ENCODE data around the gene TPRN. TPM values are rescaled to one million over a fixed set of nuclear protein-coding genes. Genes with fewer than 3 reads are reported as not detected.
A peak's percentile ranks its signal among the peaks of the same experiment; 100 is the strongest.

Gene TPRN
- total and polyA plus RNA-seq, 10 donors = 4.5 to 10.7 (median 7.2) TPM

- H3K27ac ChIP-seq = peak overlapping the region in 2 of 8 donors; percentile 98 to 99
- peaks cover 0 to 81% (median 48%) of the 10 kb centered on the region in 6 donors for H3K36me3 ChIP-seq
- WGBS, 5 donors = 84 to 89% (median 86%) methylated on average over 14 to 15 of the region's 15 CpGs
- no peaks in the 10 kb centered on the region for H3K27me3 ChIP-seq (replicated peaks in 1 of 7)
- peak overlapping the region; percentile 75 to 100 (median 96) for H3K4me3 ChIP-seq
- no peak for TF ChIP-seq POLR2A (IDR thresholded peaks at IDR 0.05)
- no peak for TF ChIP-seq CTCF (IDR thresholded peaks at IDR 0.05 in 8 of 11, conservative IDR thresholded peaks at IDR 0.05 in 3 of 11)
- TF ChIP-seq POLR2AphosphoS5 (IDR thresholded peaks at IDR 0.05) = no peak
- no peaks in the 10 kb centered on the region for H3K9me3 ChIP-seq
- DNase-seq = no peak
- intact Hi-C loops (cut with DNase I; ENCODE audit: low total_unique reads) = no loop called here
- peaks cover 29 to 66% (median 51%) of the 10 kb centered on the region in 6 donors for H3K4me1 ChIP-seq
Measured at GRCh38 chr9:137187386-137187785, 13.2 kb downstream of the TPRN start.

GRCh38 chr9:137186385-137186784 is 14.2 kb downstream of the TPRN start:
- H3K4me3 ChIP-seq = peak overlapping the region in 2 of 8 donors; percentile 95 to 96
- no peak for TF ChIP-seq POLR2AphosphoS5 (IDR thresholded peaks at IDR 0.05)
- no peak for TF ChIP-seq CTCF (IDR thresholded peaks at IDR 0.05 in 8 of 11, conservative IDR thresholded peaks at IDR 0.05 in 3 of 11)
- no peak for TF ChIP-seq POLR2A (IDR thresholded peaks at IDR 0.05)
- intact Hi-C loops (cut with DNase I; ENCODE audit: low total_unique reads) = no loop called here

GRCh38 chr9:137185921-137186320 is 14.6 kb downstream of the TPRN start:
- Histone ChIP-seq H3K36me3 (peaks cover 0 to 81% (median 62%) of the 10 kb centered on the region in 6 donors), H3K27me3 (replicated peaks in 1 of 7) (no peaks in the 10 kb centered on the region), H3K4me1 (peaks cover 29 to 61% (median 48%) of the 10 kb centered on the region in 6 donors), H3K9me3 (no peaks in the 10 kb centered on the region), H3K27ac (no peak overlapping the region), H3K4me3 (no peak overlapping the region)
- intact Hi-C loops (cut with DNase I; ENCODE audit: low total_unique reads) = no loop called here
- DNase-seq = no peak
- TF ChIP-seq POLR2AphosphoS5 (IDR thresholded peaks at IDR 0.05) (no peak), POLR2A (IDR thresholded peaks at IDR 0.05) (no peak), CTCF (IDR thresholded peaks at IDR 0.05 in 8 of 11, conservative IDR thresholded peaks at IDR 0.05 in 3 of 11) (no peak)
- 93 to 98% (median 97%) methylated on average over 11 to 19 of the region's 19 CpGs for WGBS, 5 donors

More at GRCh38 chr9:137186385-137186784, 14.2 kb downstream of the TPRN start:
- no peak for DNase-seq
- whole genome bisulfite sequencing, 5 donors = 74 to 91% (median 90%) methylated on average over 5 to 6 of the region's 6 CpGs
- H3K27ac ChIP-seq = no peak overlapping the region
- no peaks in the 10 kb centered on the region for H3K9me3 ChIP-seq
- no peaks in the 10 kb centered on the region for H3K27me3 ChIP-seq (replicated peaks in 1 of 7)
- peaks cover 0 to 81% (median 58%) of the 10 kb centered on the region in 6 donors for H3K36me3 ChIP-seq
- peaks cover 29 to 64% (median 51%) of the 10 kb centered on the region in 6 donors for H3K4me1 ChIP-seq

GRCh38 chr9:137184881-137185660 is 15.5 kb downstream of the TPRN start:
- Histone ChIP-seq H3K36me3 (peaks cover 0 to 81% (median 63%) of the 10 kb centered on the region in 6 donors), H3K4me3 (no peak overlapping the region), H3K27ac (no peak overlapping the region), H3K4me1 (peaks cover 26 to 52% (median 40%) of the 10 kb centered on the region in 6 donors), H3K9me3 (no peaks in the 10 kb centered on the region), H3K27me3 (replicated peaks in 1 of 7) (no peaks in the 10 kb centered on the region)
- no peak for DNase-seq
- TF ChIP-seq CTCF (IDR thresholded peaks at IDR 0.05 in 8 of 11, conservative IDR thresholded peaks at IDR 0.05 in 3 of 11) (no peak), POLR2AphosphoS5 (IDR thresholded peaks at IDR 0.05) (no peak), POLR2A (IDR thresholded peaks at IDR 0.05) (no peak)
- intact Hi-C loops (cut with DNase I; ENCODE audit: low total_unique reads) = no loop called here
- WGBS, 5 donors = 94 to 97% (median 95%) methylated on average over 46 to 48 of the region's 48 CpGs
